T-cell (primary cell): ENCODE measurements around the gene URI1. TPM values are rescaled to one million over a fixed set of nuclear protein-coding genes. Genes with fewer than 3 reads are reported as not detected.
A peak's percentile ranks its signal among the peaks of the same experiment; 100 is the strongest.

Experiments
- ATAC-seq, 4 experiments: fragments of 200-7000 bp in 3 of 4; fragments of 150-1000 bp in 1 of 4; cut with Tn5 transposase; replicated peaks in 1 of 4; 1 replicate in 3 of 4; 2 replicates in 1 of 4; pipeline ENCODE4 v1.10.0; 2021; ENCODE audit warnings: moderate library complexity in 3 of 4, mild to moderate bottlenecking in 2 of 4, moderate number of reproducible peaks in 1 of 4
- CTCF ChIA-PET, 2 donors: fragments of 300-600 bp; sonication (Branson Sonifier 250); formaldehyde crosslinking; loops; one replicate each; lab custom pipeline; 2022; ENCODE audit warnings: antibody characterized with exemption in 2 of 2; lab: Charles Lee
- POLR2A ChIA-PET, 2 donors: fragments of 300-600 bp; sonication (Branson Sonifier 250); formaldehyde crosslinking; loops; one replicate each; lab custom pipeline; 2022; ENCODE audit warnings: antibody characterized with exemption in 2 of 2; lab: Charles Lee
- DNase-seq, 35 experiments: peaks; one replicate each; pipeline versions ENCODE4 v3.0.0 to v3.0.0-alpha.2; 2013 to 2023
- H3K27ac ChIP-seq: one replicate; pipeline ENCODE4 v1.5.1; 2013; ENCODE audit warnings: low read length
- H3K27me3 ChIP-seq, 2 experiments: replicated peaks in 1 of 2; 1 replicate in 1 of 2; 2 replicates in 1 of 2; pipeline versions ENCODE4 v1.6.1 to v1.7.0; 2013; ENCODE audit warnings: low read length in 1 of 2, mixed read lengths in 1 of 2; ENCODE audit not compliant: control insufficient read depth in 2 of 2, insufficient read depth in 2 of 2; ENCODE audit errors: extremely low read depth in 1 of 2
- H3K36me3 ChIP-seq, 2 donors: 1 replicate in 1 of 2; 2 replicates in 1 of 2; pipeline versions ENCODE4 v1.6.1 to v1.7.0; 2013; ENCODE audit warnings: low read length in 1 of 2; ENCODE audit not compliant: control insufficient read depth in 2 of 2, insufficient read depth in 1 of 2; ENCODE audit errors: extremely low read depth in 1 of 2
- H3K4me1 ChIP-seq, 2 experiments: 1 replicate in 1 of 2; 2 replicates in 1 of 2; pipeline versions ENCODE4 v1.6.1 to v1.7.0; 2013; ENCODE audit warnings: low read length in 2 of 2, mixed read lengths in 1 of 2; ENCODE audit not compliant: insufficient read depth in 2 of 2, control insufficient read depth in 1 of 2; ENCODE audit errors: extremely low read depth in 1 of 2
- H3K4me3 ChIP-seq, 2 donors: 1 replicate in 1 of 2; 2 replicates in 1 of 2; pipeline versions ENCODE4 v1.5.1 to v1.7.0; 2013; ENCODE audit warnings: mild to moderate bottlenecking in 2 of 2, low read length in 1 of 2, moderate library complexity in 1 of 2; ENCODE audit not compliant: control insufficient read depth in 1 of 2; ENCODE audit errors: extremely low read depth in 1 of 2
- H3K9me3 ChIP-seq: 2 replicates; pipeline ENCODE4 v1.7.0; 2013
- H3K27ac Mint-ChIP-seq, 2 donors: one replicate each; pipeline ENCODE4 v1.8.0; 2020 to 2021; ENCODE audit warnings: mild to moderate bottlenecking in 2 of 2, mixed read lengths in 2 of 2
- H3K27me3 Mint-ChIP-seq, 2 donors: one replicate each; pipeline ENCODE4 v1.8.0; 2021 to 2022; ENCODE audit warnings: mixed read lengths in 2 of 2
- H3K36me3 Mint-ChIP-seq: one replicate; pipeline ENCODE4 v1.8.0; 2021; ENCODE audit warnings: mixed read lengths
- H3K4me1 Mint-ChIP-seq, 3 donors: one replicate each; pipeline ENCODE4 v1.8.0; 2020 to 2022; ENCODE audit warnings: mixed read lengths in 3 of 3, mild to moderate bottlenecking in 1 of 3
- H3K4me3 Mint-ChIP-seq, 3 donors: one replicate each; pipeline ENCODE4 v1.8.0; 2020 to 2022; ENCODE audit warnings: mild to moderate bottlenecking in 3 of 3, mixed read lengths in 3 of 3, moderate library complexity in 3 of 3
- H3K9me3 Mint-ChIP-seq, 3 donors: one replicate each; pipeline ENCODE4 v1.8.0; 2020 to 2022; ENCODE audit warnings: mixed read lengths in 3 of 3
- WGBS: methylation state at CpG from one replicate; pipeline ENCODE4 v1.1.5; 2013; ENCODE audit warnings: missing lambda C conversion rate; ENCODE audit not compliant: insufficient coverage; 5-methylcytosine and 5-hydroxymethylcytosine counted together
- total RNA-seq, 35 experiments: library from RNA in 6 of 35; stranded (reverse) in 6 of 35; fragments of 120-200 nt in 1 of 35; gene quantifications; one replicate each; pipeline versions ENCODE4 v1.2.1 to v1.2.4 and lab custom pipeline; 2013 to 2026

Gene URI1
- total RNA-seq, 5 donors from 2014 or later (not counting 1 experiment from before 2014, with no cell fraction given): 69.0 to 84.8 (median 75.7) TPM

GRCh38 chr19:30008169-30008568 lies 66.1 kb downstream of the URI1 start:
- Histone ChIP-seq H3K36me3 (peaks cover 0 to 40% of the 10 kb centered on the region in 2 donors), H3K27me3 (no peaks in the 10 kb centered on the region), H3K9me3 (no peaks in the 10 kb centered on the region), H3K4me3 (no peak overlapping the region), H3K27ac (no peak overlapping the region), H3K4me1 (peaks cover 4 to 15% of the 10 kb centered on the region in 2 experiments)
- DNase-seq: no peak
- ATAC-seq: no peak
- no peaks in the 10 kb centered on the region for H3K9me3 Mint-ChIP-seq
- peaks cover 37 to 39% (median 38%) of the 10 kb centered on the region in 3 donors for H3K4me1 Mint-ChIP-seq
- H3K27me3 Mint-ChIP-seq: no peaks in the 10 kb centered on the region
- no CpG with 5 or more reads among the region's 2 CpGs for WGBS
- ChIA-PET POLR2A (no interaction called here), CTCF (no interaction called here)
- no peak overlapping the region for H3K4me3 Mint-ChIP-seq
- H3K27ac Mint-ChIP-seq: peak overlapping the region in 1 of 2 donors; percentile 48
- peaks cover 42% of the 10 kb centered on the region for H3K36me3 Mint-ChIP-seq

GRCh38 chr19:30009013-30009412 lies 67.0 kb downstream of the URI1 start:
- Mint-ChIP-seq H3K27me3 (no peaks in the 10 kb centered on the region), H3K4me3 (no peak overlapping the region), H3K36me3 (peaks cover 50% of the 10 kb centered on the region), H3K27ac (no peak overlapping the region), H3K4me1 (peaks cover 30% of the 10 kb centered on the region in 3 donors), H3K9me3 (no peaks in the 10 kb centered on the region)
- POLR2A ChIA-PET: no interaction called here
- Histone ChIP-seq H3K4me1 (peaks cover 4 to 13% of the 10 kb centered on the region in 2 experiments), H3K27me3 (no peaks in the 10 kb centered on the region), H3K9me3 (no peaks in the 10 kb centered on the region), H3K27ac (no peak overlapping the region), H3K36me3 (peaks cover 0 to 42% of the 10 kb centered on the region in 2 donors), H3K4me3 (no peak overlapping the region)
- no peak for ATAC-seq
- no CpG with 5 or more reads among the region's 10 CpGs for WGBS
- CTCF ChIA-PET: no interaction called here
- no peak for DNase-seq

GRCh38 chr19:30011051-30011578 lies 69.1 kb downstream of the URI1 start:
- Histone ChIP-seq H3K27ac (no peak overlapping the region), H3K27me3 (no peaks in the 10 kb centered on the region), H3K36me3 (peaks cover 0 to 48% of the 10 kb centered on the region in 2 donors), H3K4me1 (peaks cover 0 to 2% of the 10 kb centered on the region in 2 experiments), H3K9me3 (no peaks in the 10 kb centered on the region), H3K4me3 (no peak overlapping the region)
- CTCF ChIA-PET: no interaction called here
- no peak for ATAC-seq
- H3K4me3 Mint-ChIP-seq: no peak overlapping the region
- peaks cover 9% of the 10 kb centered on the region in 3 donors for H3K4me1 Mint-ChIP-seq
- no peaks in the 10 kb centered on the region for H3K9me3 Mint-ChIP-seq
- DNase-seq: no peak
- no peak overlapping the region for H3K27ac Mint-ChIP-seq
- POLR2A ChIA-PET: no interaction called here
- WGBS: 94% methylated on average over 6 of the region's 9 CpGs
- peaks cover 47% of the 10 kb centered on the region for H3K36me3 Mint-ChIP-seq
- no peaks in the 10 kb centered on the region for H3K27me3 Mint-ChIP-seq

- WGBS: no CpG with 5 or more reads among the region's 3 CpGs
- Mint-ChIP-seq H3K4me1 (peaks cover 0 to 2% (median 0%) of the 10 kb centered on the region in 3 donors), H3K36me3 (peaks cover 43% of the 10 kb centered on the region), H3K9me3 (no peaks in the 10 kb centered on the region), H3K4me3 (no peak overlapping the region), H3K27ac (peak overlapping the region in 1 of 2 donors; percentile 36), H3K27me3 (no peaks in the 10 kb centered on the region)
- peaks cover 0 to 31% of the 10 kb centered on the region in 2 donors for H3K36me3 ChIP-seq
- no peak overlapping the region for H3K4me3 ChIP-seq
- H3K27me3 ChIP-seq: no peaks in the 10 kb centered on the region
- ATAC-seq: no peak
- no peaks in the 10 kb centered on the region for H3K9me3 ChIP-seq
- no peaks in the 10 kb centered on the region for H3K4me1 ChIP-seq
- H3K27ac ChIP-seq: no peak overlapping the region
- DNase-seq: no peak
- CTCF ChIA-PET: interaction anchor here in 1 of 2 donors (0.7 kb wide), 1 partner anchor 14 kb away, joined by 3 read pairs; no protein-coding TSS in a partner anchor
- POLR2A ChIA-PET: no interaction called here
These were observed 72.7 kb downstream of the URI1 start for GRCh38 chr19:30014770-30015169.

GRCh38 chr19:30017172-30017571 lies 75.1 kb downstream of the URI1 start:
- H3K27me3 Mint-ChIP-seq: no peaks in the 10 kb centered on the region
- Histone ChIP-seq H3K36me3 (peaks cover 0 to 14% of the 10 kb centered on the region in 2 donors), H3K27ac (no peak overlapping the region), H3K4me1 (no peaks in the 10 kb centered on the region), H3K4me3 (no peak overlapping the region), H3K27me3 (no peaks in the 10 kb centered on the region), H3K9me3 (no peaks in the 10 kb centered on the region)
- no peak overlapping the region for H3K4me3 Mint-ChIP-seq
- no peak overlapping the region for H3K27ac Mint-ChIP-seq
- POLR2A ChIA-PET: no interaction called here
- H3K9me3 Mint-ChIP-seq: no peaks in the 10 kb centered on the region
- H3K4me1 Mint-ChIP-seq: peaks cover 0 to 6% (median 2%) of the 10 kb centered on the region in 3 donors
- CTCF ChIA-PET: no interaction called here
- ATAC-seq (no peak), DNase-seq (no peak)
- peaks cover 43% of the 10 kb centered on the region for H3K36me3 Mint-ChIP-seq

GRCh38 chr19:30020189-30020588 lies 78.2 kb downstream of the URI1 start:
- WGBS: no CpG with 5 or more reads among the region's 1 CpG
- no peak for DNase-seq
- Mint-ChIP-seq H3K4me3 (no peak overlapping the region), H3K27ac (no peak overlapping the region), H3K9me3 (no peaks in the 10 kb centered on the region), H3K27me3 (no peaks in the 10 kb centered on the region), H3K36me3 (peaks cover 36% of the 10 kb centered on the region), H3K4me1 (peaks cover 3 to 17% (median 12%) of the 10 kb centered on the region in 3 donors)
- ChIA-PET POLR2A (no interaction called here), CTCF (interaction anchor here in 1 of 2 donors (0.6 kb wide), 1 partner anchor 284 kb away, joined by 3 read pairs; no protein-coding TSS in a partner anchor)
- peaks cover 0 to 1% of the 10 kb centered on the region in 2 donors for H3K36me3 ChIP-seq
- no peaks in the 10 kb centered on the region for H3K4me1 ChIP-seq
- no peak overlapping the region for H3K27ac ChIP-seq
- no peak for ATAC-seq
- no peaks in the 10 kb centered on the region for H3K27me3 ChIP-seq
- no peaks in the 10 kb centered on the region for H3K9me3 ChIP-seq
- no peak overlapping the region for H3K4me3 ChIP-seq
